Muscle layer of duodenum (tissue), 2 donors: Measurements from ENCODE around the gene DPP8.

Experiments used
- H3K27ac ChIP-seq: one replicate; pipeline ENCODE4 v1.7.0; 2013; ENCODE audit warnings: mild to moderate bottlenecking, low read length
- H3K27me3 ChIP-seq: one replicate; pipeline ENCODE4 v1.7.0; 2013; ENCODE audit warnings: low read depth, mild to moderate bottlenecking, control low read depth, low read length
- H3K36me3 ChIP-seq, 2 donors: one replicate each; pipeline ENCODE4 v1.7.0; 2013; ENCODE audit warnings: low read length in 2 of 2, control low read depth in 1 of 2, mild to moderate bottlenecking in 1 of 2; ENCODE audit not compliant: insufficient read depth in 2 of 2, control insufficient read depth in 1 of 2
- H3K4me1 ChIP-seq, 2 donors: one replicate each; pipeline ENCODE4 v1.7.0; 2013; ENCODE audit warnings: low read length in 2 of 2, mild to moderate bottlenecking in 2 of 2, control low read depth in 1 of 2, moderate library complexity in 1 of 2; ENCODE audit not compliant: insufficient read depth in 2 of 2, control insufficient read depth in 1 of 2
- H3K4me3 ChIP-seq, 2 donors: one replicate each; pipeline ENCODE4 v1.7.0; 2013; ENCODE audit warnings: low read length in 2 of 2, low read depth in 1 of 2, mild to moderate bottlenecking in 1 of 2
- H3K9me3 ChIP-seq, 2 donors: one replicate each; pipeline ENCODE4 v1.7.0; 2013; ENCODE audit warnings: low read length in 2 of 2, control low read depth in 1 of 2, mild to moderate bottlenecking in 1 of 2; ENCODE audit not compliant: control insufficient read depth in 1 of 2
- donor health status: healthy.

Gene DPP8

DNA sequence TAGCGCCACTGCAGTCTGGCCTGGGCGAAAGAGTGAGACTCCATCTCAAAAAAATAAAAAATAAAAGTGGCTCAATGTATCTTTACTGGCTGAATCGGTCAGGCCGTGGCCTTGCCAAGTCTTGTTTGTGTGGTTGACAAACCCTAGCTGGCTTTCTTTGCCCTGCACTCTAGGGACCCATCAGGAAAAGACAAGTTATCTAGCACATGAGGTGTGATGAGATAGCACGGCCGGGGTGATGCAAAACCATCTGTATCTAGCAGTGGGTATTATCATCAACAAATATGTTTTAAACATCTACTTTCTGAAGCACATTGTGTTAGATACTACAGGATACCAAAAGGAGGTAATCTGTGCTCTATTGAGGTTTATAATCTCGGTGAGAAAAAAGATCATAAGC is 3.9 kb upstream of the DPP8 start:
- Histone ChIP-seq H3K9me3 (no peaks in the 10 kb centered on the region), H3K36me3 (peaks cover 0 to 3% of the 10 kb centered on the region in 2 donors), H3K4me3 (no peak overlapping the region), H3K27ac (no peak overlapping the region), H3K4me1 (peaks cover 4 to 5% of the 10 kb centered on the region in 2 donors), H3K27me3 (no peaks in the 10 kb centered on the region)

DNA sequence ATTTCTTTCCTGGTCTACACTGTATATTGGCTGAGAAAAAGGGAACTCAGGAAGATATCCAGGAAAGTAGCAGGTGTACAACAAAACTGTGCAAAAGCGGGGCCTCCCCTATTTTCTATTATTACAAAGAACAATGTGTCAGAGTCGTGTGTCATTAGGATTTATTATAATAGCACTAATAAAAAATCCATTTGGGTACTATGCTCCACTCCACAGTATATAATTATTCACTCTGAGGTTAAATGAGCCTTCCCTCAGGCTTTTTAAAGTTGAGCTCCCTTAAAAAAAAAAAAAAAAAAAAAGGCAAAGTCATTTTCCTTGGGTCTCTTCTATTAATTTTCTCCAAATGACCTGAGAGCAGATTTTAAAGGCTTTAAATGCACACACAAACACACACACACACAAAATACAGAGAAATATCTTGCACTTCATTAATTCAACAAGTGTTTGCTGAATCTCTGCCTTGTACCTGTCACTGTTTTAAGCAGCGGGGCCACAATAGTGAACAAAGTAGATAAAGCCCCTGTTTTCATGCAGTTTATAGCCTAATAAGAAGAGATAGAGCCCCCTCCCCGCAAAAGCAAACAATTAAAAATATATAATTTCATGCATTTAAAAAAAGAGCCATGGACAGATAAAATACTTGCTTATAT is 1.3 kb upstream of the DPP8 start:
- Histone ChIP-seq H3K27ac (no peak overlapping the region), H3K4me3 (no peak overlapping the region), H3K27me3 (no peaks in the 10 kb centered on the region), H3K4me1 (peaks cover 13 to 27% of the 10 kb centered on the region in 2 donors), H3K9me3 (no peaks in the 10 kb centered on the region), H3K36me3 (peaks cover 0 to 3% of the 10 kb centered on the region in 2 donors)

DNA sequence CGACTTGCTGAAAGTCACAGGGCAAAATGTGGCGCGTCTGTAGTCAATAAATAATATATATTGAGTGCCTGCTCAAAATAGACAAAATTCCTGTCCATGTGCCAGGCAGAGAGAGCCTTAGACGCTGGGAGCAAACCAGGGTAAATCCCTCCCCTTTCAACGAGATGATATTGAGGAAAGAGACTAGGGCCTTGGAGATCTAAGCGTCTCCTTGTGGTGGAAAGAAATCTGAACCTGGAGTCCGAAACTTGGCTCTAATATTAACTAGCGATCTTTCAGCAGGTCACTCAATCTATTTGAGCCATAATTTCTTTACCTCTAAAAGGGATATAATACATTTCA is 348 bp upstream of the DPP8 start:
- H3K27me3 ChIP-seq, result no peaks in the 10 kb centered on the region
- H3K27ac ChIP-seq, result no peak overlapping the region
- H3K4me3 ChIP-seq, result peak overlapping the region in 1 of 2 donors; percentile 99
- no peaks in the 10 kb centered on the region for H3K9me3 ChIP-seq
- H3K4me1 ChIP-seq, result peaks cover 13 to 35% of the 10 kb centered on the region in 2 donors
- peaks cover 0 to 3% of the 10 kb centered on the region in 2 donors for H3K36me3 ChIP-seq

DNA sequence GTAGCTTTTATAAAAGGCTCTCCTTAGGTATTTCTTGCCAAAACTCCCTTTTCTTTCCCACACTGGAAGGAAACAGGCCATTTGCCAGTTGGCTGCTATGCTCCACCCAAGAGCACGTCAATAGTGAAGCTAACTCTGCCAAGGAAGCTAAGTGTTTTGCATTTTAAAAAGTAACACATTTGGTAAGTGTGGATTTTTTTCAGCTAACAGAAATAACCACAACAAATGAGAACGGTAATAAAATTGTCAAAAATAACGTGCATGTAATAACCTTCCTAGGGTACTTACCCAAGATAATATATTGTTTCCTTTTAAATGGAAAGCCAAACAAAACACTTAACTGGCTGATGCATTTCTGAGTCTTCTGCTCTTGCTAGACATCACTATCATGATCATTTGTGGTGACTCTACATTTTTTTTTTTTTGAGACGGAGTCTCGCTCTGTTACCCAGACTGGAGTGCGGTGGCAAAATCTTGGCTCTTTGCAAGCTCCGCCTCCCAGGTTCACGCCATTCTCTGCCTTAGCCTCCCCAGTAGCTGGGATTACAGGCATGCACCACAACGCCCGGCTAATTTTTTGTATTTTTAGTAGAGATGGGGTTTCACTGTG is 4.6 kb downstream of the DPP8 start:
- Histone ChIP-seq H3K9me3 (no peaks in the 10 kb centered on the region), H3K27ac (peak overlapping the region; percentile 16), H3K27me3 (no peaks in the 10 kb centered on the region), H3K4me1 (peaks cover 13 to 41% of the 10 kb centered on the region in 2 donors), H3K4me3 (peak overlapping the region in 1 of 2 donors; percentile 19), H3K36me3 (peaks cover 15 to 27% of the 10 kb centered on the region in 2 donors)

DNA sequence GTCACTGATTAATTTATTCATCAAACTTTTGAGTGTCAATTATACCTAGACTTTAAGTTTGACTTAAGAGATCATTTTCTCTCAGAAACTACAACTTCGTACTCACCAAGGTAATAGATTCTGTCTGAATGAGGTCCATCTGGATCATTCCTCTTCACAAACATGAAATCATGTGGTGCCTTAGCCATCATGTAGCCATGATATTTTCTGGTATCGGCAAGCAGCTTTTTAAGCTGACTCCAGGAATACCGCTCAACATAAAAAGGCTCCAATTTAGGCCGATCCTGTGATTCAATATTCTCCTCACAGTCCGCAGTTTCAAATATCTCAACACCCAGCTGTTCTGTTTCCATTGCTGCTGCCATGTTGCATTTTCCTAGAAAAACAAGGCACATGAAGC is 5.3 kb downstream of the DPP8 start:
- peaks cover 13 to 41% of the 10 kb centered on the region in 2 donors for H3K4me1 ChIP-seq
- peaks cover 15 to 24% of the 10 kb centered on the region in 2 donors for H3K36me3 ChIP-seq

DNA sequence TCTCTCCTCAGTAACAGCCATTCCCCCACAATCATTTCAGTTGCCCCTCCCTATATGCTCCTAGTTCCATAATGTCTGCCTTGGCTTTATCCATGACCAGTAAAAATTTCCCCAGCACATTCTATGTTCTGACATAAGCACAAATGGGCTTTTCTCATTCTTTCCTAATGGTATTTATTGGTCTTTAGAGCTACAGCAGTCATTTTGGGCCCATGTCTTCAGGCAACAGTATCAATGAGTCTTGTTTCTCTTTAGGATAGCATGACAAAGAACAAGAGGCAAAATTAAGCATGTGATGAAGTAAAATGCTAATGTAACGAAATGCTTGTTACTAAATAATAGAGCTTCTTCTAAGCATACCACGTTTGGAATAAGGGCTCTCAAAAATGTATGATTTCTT is 8.2 kb downstream of the DPP8 start:
- Histone ChIP-seq H3K4me1 (peaks cover 0 to 19% of the 10 kb centered on the region in 2 donors), H3K27ac (no peak overlapping the region), H3K4me3 (no peak overlapping the region), H3K9me3 (no peaks in the 10 kb centered on the region), H3K36me3 (peaks cover 19 to 24% of the 10 kb centered on the region in 2 donors), H3K27me3 (no peaks in the 10 kb centered on the region)

More for the DNA sequence above, 5.3 kb downstream of the DPP8 start:
- H3K27ac ChIP-seq, result peak overlapping the region; percentile 16
- H3K9me3 ChIP-seq, result no peaks in the 10 kb centered on the region
- peak overlapping the region in 1 of 2 donors; percentile 19 for H3K4me3 ChIP-seq
- H3K27me3 ChIP-seq, result no peaks in the 10 kb centered on the region

DNA sequence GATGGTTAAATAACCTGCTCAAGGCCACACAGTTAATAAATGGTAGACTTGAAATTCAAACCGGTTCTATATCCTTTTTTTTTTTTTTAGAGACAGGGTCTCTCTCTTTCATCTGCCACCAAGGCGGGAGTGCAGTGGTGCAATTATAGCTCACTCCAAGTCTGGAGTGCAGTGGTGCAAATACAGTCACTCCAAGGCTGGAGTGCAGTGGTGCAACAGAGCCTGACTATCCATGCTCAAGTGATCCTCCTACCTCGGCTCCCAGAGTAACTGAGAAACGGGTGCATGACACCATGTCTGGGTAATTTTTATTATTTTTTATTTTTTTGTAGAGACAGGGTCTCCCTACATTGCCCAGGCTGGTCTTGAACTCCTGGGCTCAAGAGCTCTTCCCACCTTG is 23.4 kb downstream of the DPP8 start:
- Histone ChIP-seq H3K27me3 (no peaks in the 10 kb centered on the region), H3K4me3 (no peak overlapping the region), H3K4me1 (no peaks in the 10 kb centered on the region), H3K9me3 (no peaks in the 10 kb centered on the region), H3K27ac (no peak overlapping the region), H3K36me3 (peaks cover 26 to 50% of the 10 kb centered on the region in 2 donors)

DNA sequence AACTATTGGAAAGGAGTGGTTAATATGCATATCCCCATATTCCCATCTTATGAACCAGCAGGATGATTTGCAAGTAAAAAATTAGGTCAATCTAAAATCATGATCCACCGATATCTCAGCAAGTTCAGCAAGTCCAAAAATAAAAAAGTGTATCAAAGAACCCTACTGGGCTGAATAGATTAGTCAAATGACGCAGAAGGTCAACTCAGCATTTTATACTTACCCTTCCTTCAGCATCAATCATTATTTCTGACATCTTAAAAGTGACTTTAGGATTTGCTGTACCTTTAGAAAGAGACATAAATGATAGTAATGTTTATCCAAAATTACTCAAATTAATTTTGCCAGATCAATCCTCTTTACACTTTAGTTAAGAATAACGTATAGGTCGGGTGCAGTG is 32.6 kb downstream of the DPP8 start:
- Histone ChIP-seq H3K4me1 (no peaks in the 10 kb centered on the region), H3K27ac (no peak overlapping the region), H3K4me3 (no peak overlapping the region), H3K36me3 (peaks cover 27 to 58% of the 10 kb centered on the region in 2 donors), H3K9me3 (no peaks in the 10 kb centered on the region), H3K27me3 (no peaks in the 10 kb centered on the region)

DNA sequence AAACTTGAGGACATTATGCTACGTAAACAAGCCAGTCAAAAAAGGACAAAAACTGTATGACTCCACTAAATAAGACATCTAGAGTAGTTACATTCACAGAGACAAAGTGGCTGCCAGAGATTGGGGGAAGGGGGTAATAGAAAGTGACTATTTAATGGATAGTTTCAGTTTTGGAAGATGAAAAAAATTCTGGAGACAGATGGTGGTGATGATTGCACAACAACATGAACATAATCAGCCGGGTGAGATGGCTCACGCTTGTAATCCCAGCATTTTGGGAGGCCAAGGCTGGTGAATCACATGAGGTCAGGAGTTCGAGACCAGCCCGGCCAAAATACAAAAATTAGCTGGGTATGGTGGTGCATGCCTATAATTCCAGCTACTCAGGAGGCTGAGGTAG is 40.6 kb downstream of the DPP8 start:
- H3K27ac ChIP-seq, result no peak overlapping the region
- no peak overlapping the region for H3K4me3 ChIP-seq
- H3K36me3 ChIP-seq, result peaks cover 29 to 57% of the 10 kb centered on the region in 2 donors
- no peaks in the 10 kb centered on the region for H3K27me3 ChIP-seq
- no peaks in the 10 kb centered on the region for H3K9me3 ChIP-seq
- H3K4me1 ChIP-seq, result no peaks in the 10 kb centered on the region

DNA sequence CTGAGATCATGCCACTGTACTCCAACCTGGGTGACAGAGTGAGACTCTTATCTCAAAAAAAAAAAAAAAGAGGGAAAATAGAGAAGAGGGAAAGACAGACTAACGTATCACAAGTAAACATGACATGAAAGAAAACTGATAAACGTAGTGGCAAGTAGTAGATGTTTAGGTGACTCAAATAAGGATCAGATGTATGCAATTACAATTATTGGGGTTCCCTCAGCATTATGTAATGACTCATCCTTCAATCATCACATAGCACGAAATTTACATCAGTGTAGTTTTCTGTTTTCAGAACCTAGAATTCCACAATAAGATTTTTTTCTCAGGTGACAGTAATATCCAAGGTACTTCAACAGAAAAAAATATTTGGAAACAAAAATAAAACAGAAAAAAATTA is 46.6 kb downstream of the DPP8 start:
- Histone ChIP-seq H3K36me3 (peaks cover 22 to 67% of the 10 kb centered on the region in 2 donors), H3K27ac (no peak overlapping the region), H3K27me3 (no peaks in the 10 kb centered on the region), H3K4me1 (no peaks in the 10 kb centered on the region), H3K9me3 (no peaks in the 10 kb centered on the region), H3K4me3 (no peak overlapping the region)

DNA sequence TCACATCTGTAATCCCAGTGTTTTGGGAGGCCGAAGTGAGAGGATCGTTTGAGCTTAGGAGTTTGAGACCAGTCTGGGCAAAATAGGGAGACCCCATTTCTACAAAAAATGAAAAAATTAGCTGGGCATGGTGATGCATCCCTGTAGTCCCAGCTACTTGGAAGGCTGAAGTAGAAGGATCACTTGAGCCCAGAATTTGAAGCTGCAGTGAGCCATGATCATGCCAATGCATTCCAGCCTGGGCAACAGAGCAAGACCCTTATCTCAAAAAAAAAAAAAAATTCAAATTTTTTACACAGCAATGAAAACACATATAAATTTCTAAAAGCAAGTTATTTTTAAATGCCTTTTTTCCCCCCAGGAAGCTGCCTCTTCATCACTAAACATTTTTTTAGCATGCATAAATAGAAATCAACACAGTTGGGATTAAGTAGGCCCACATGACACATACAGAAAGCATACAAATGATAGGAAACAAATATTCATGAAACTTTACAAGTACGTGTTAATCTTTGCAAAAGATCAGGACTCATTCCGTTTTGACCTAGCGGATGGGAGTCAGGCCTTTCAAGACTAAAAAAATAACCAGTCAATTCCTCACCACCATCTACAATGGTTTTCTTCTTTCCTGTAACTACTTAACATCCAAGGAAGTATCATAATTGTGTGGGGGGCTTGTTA is 49.1 kb downstream of the DPP8 start:
- H3K4me3 ChIP-seq, result no peak overlapping the region
- H3K36me3 ChIP-seq, result peaks cover 33 to 66% of the 10 kb centered on the region in 2 donors
- no peaks in the 10 kb centered on the region for H3K27me3 ChIP-seq
- H3K9me3 ChIP-seq, result no peaks in the 10 kb centered on the region
- H3K4me1 ChIP-seq, result no peaks in the 10 kb centered on the region
- H3K27ac ChIP-seq, result no peak overlapping the region
